GM12891 (cell line): ENCODE measurements around the gene GPR55.
A peak's percentile ranks its signal among the peaks of the same experiment; 100 is the strongest.

Source experiments
- DNase-seq: peaks from one replicate; pipeline ENCODE4 v3.0.0; 2011; ENCODE audit warnings: low spot score; ENCODE audit not compliant: insufficient read length
- FAIRE-seq: peaks from 2 replicates; lab custom pipeline; 2011; peaks lifted over from hg19 to GRCh38; lab: Jason Lieb, UNC
- PAX5 ChIP-seq: IDR thresholded peaks from 2 replicates; pipeline ENCODE4 v1.6.1; 2011; ENCODE audit warnings: low read length, moderate library complexity, mild to moderate bottlenecking; ENCODE audit not compliant: insufficient read depth, severe bottlenecking
- POLR2A ChIP-seq: IDR thresholded peaks from 2 replicates; pipeline ENCODE4 v1.6.1; 2011; ENCODE audit warnings: low read depth, low read length, control low read depth
- POLR2AphosphoS5 ChIP-seq: IDR thresholded peaks from 2 replicates; pipeline ENCODE4 v1.6.1; 2011; ENCODE audit warnings: low read depth, low read length, control low read depth
- POU2F2 ChIP-seq: IDR thresholded peaks from 2 replicates; pipeline ENCODE4 v1.6.1; 2011; ENCODE audit warnings: low read depth, mild to moderate bottlenecking, control low read depth, low read length, moderate library complexity
- SPI1 ChIP-seq: IDR thresholded peaks from 2 replicates; pipeline ENCODE4 v1.6.1; 2011; ENCODE audit warnings: low read depth, low read length, control low read depth
- TAF1 ChIP-seq: IDR thresholded peaks from 2 replicates; pipeline ENCODE4 v1.6.1; 2011; ENCODE audit warnings: low read depth, low read length, control low read depth

GPR55 gene

DNA sequence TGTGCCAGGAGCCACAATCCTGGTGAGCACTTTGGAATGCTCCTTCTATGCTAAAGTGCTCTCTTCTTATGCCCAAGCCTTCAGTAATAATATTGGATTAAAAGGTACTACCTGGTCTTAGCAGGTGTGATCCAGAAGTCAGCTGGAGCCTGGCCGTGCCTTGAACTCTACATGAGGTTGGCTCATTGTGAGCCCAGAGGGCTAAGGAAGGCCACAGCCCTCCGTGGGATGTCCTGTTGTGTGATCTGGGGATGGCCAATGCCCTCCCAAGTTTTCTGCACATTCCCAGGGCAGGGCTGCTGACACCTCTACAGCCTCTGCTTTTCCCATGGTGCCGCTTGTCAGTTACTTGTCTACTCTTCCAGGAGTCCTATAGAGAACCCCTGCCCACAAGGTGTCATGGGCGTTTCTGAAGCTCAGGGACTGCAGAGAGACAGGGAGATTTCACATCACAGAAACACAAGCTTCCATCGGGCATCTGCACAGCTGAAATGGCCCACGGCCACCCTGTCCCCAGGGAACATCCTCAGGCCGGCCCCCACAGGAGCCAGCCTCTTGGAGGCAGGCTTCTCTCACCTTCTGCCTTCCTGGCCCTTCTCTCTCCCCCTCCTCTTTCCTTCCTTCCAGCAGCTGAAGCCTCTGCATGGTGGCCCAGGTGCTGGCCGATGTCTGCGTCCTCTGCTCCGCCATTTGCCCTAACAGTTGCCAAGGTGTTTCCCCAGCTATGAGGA, 27.3 kb upstream of the GPR55 start:
- peak; percentile 33 for FAIRE-seq
- no peak for DNase-seq
- no peak for TF ChIP-seq POU2F2
- TF ChIP-seq TAF1 = no peak
- TF ChIP-seq POLR2AphosphoS5 = 0 out of 2 replicates have a peak, but pooled peaks have one; percentile 22
- TF ChIP-seq PAX5 = no peak
- no peak for TF ChIP-seq POLR2A
- TF ChIP-seq SPI1 = no peak

- no peak for TF ChIP-seq TAF1
- TF ChIP-seq POLR2AphosphoS5 = no peak
- TF ChIP-seq PAX5 = no peak
- no peak for TF ChIP-seq POLR2A
- TF ChIP-seq SPI1 = no peak
- TF ChIP-seq POU2F2 = no peak
- no peak for FAIRE-seq
Measured at GRCh38 chr2:230951396-230951795, 26.4 kb upstream of the GPR55 start.

DNA sequence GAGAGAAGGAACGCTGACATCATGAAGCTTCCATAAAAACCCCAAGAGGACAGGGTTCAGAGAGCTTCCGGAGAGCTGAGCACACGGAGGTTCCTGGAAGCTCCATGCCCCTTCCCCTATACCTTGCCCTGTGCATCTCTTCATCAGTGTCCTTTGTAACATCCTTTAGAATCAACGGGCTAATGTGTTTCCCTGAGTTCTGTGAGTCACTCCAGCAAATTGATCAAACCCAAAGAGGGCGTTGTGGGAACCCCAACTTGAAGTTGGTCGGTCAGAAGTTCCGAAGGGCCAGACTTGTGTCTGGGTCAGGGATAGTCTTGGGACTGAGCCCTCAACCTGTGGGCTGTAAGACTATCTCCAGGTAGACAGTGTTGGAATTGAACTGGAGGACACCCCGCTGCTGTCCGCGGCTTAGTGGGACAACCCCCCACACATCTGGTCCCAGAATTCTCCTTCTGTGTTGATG, 25.9 kb upstream of the GPR55 start:
- FAIRE-seq (no peak), DNase-seq (no peak)
- TF ChIP-seq POLR2AphosphoS5 (peak; percentile 71; the same call in 1 of the 2 replicates), SPI1 (no peak), TAF1 (0 out of 2 replicates have a peak, but pooled peaks have one; percentile 6)

More at GRCh38 chr2:230951396-230951795, 26.4 kb upstream of the GPR55 start:
- no peak for DNase-seq

- peak; percentile 96 for FAIRE-seq
- TF ChIP-seq POLR2A (no peak), SPI1 (no peak), PAX5 (no peak), TAF1 (no peak), POLR2AphosphoS5 (no peak)
- DNase-seq = no peak
Measured at GRCh38 chr2:230949966-230950873, 25.2 kb upstream of the GPR55 start.

DNA sequence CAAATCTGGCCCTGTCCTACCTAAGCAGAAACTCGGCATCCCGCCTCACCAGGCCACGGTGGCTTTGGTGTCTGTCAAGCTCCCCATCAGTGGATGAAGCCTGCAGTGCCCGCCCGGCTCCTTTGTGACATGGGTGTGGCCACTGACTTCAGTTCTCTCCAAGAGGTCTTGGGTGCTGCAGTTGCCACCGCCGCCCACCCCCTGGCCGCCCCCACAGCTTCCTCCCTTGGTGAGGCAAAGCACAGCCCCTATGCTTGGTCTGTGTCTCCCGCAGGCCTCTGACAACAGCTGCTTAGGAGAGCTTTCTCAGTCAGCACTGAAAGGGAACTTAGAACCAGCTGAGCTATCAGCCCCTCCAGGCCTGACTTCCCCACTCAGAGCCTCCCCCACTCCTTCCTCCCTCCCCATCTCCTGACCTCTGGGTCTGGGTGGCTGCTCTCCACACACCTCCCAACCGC, 22.9 kb upstream of the GPR55 start:
- TF ChIP-seq SPI1 = peak; percentile 70
- peak; percentile 54 for TF ChIP-seq TAF1
- peak; percentile 77 for TF ChIP-seq POLR2A
- peak; percentile 5; the same call in 1 of the 2 replicates for TF ChIP-seq POU2F2
- no peak for TF ChIP-seq PAX5
- TF ChIP-seq POLR2AphosphoS5 = peak; percentile 77; the same call in 1 of the 2 replicates
- FAIRE-seq (peak; percentile 92), DNase-seq (no peak)

GRCh38 chr2:230947235-230947576, 22.2 kb upstream of the GPR55 start:
- DNase-seq (no peak), FAIRE-seq (no peak)
- TF ChIP-seq POLR2A (no peak; the same call in 1 of the 2 replicates), SPI1 (no peak), POLR2AphosphoS5 (no peak), POU2F2 (no peak), TAF1 (no peak), PAX5 (no peak)

DNA sequence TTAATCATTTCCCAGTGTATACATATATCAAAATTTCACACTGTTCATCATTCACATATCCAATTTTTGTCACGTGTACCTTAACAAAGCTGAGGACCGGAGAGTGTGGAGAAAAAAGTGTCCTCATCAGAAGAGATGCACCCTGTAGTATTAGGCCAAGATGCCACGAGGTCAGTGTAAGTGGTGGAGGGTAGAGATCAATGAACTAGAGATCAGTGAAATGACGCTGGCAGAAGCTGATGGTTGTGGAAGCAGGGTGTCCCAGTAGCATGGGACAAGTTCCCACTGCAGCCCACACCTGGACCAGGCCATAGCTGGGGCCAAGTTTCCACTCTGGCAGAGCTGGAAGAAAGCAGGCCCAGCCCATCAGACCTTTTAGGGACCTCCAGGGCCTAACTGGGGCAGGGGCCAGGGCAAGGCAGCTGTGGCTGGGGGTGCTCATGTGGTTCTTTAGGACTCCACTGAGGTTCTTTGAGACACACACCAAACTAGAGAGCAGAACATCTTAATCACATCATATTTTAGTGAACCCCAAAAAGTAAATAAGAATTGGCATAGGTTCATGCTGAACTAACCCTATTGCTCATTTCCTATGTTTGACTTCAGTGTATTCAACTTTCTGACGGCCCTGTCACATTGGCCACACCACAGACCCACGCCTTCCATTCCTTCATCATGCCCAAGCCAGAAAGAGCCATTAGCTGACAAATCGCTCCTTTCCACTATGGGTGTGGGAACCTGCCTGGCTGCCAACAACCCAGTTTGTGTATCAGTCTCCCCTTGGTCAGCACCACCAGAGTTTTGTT, 21.6 kb upstream of the GPR55 start:
- FAIRE-seq = peak; percentile 92
- TF ChIP-seq TAF1 (0 out of 2 replicates have a peak, but pooled peaks have one; percentile 29), SPI1 (no peak), PAX5 (no peak), POLR2AphosphoS5 (peak; percentile 82), POU2F2 (peak; percentile 60), POLR2A (peak; percentile 37; the same call in 1 of the 2 replicates)

DNA sequence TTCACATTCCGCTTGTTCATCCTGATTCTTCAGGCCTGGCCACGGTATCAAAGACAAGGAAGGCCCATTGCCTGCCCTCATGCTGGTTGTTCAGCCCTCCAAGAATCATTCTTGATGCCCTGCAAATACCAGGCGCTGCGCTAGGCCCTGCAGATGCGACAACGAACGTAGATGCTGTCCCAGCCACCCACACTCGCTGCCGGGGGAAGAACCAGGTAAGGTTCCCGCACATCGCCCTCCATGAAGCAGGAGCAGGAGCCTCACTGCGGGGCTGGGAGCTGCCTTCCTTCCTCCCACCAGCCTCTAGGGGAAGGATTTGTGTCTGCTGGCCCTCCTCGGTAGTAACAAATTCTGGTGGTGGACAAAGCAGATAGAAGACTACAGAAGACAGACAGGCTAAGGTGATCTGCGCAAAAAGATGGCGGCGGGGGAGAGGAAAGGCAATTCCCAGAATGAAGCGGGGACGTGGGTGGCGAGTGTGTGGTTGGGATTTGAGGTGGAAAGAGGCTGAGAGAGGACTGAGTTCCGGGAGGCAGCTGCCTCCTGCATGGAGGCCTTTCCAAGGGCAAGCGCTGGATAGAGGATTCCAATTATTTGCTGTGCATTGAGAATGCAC, 19.8 kb upstream of the GPR55 start:
- DNase-seq (no peak), FAIRE-seq (peak; percentile 65)
- no peak for TF ChIP-seq SPI1
- 0 out of 2 replicates have a peak, but pooled peaks have one; percentile 4 for TF ChIP-seq POLR2AphosphoS5

More for the DNA sequence above, 21.6 kb upstream of the GPR55 start:
- DNase-seq = no peak
